Stimulated activated memory B cell treated with anti-CD40 and anti-IgM and Interleukin-4, amounts not matched to agents 10 μg/mL and 1 μg/mL and 100 μg/mL, for 72 hours (primary cell): ENCODE measurements around the gene STARD9.
"Not testable (repeated sequence)": the region's sequence is repeated elsewhere in the genome, so short reads cannot be mapped to it uniquely, and the experiment has no call there.

Experiments
- ATAC-seq: fragments of 150-1000 bp; cut with Tn5 transposase; 2 replicates; pipeline ENCODE4 v1.10.0; 2021
- H3K27ac Mint-ChIP-seq: one replicate; pipeline ENCODE4 v1.8.0; 2022; ENCODE audit warnings: mild to moderate bottlenecking, mixed read lengths
- H3K27me3 Mint-ChIP-seq: one replicate; pipeline ENCODE4 v1.8.0; 2022; ENCODE audit warnings: mixed read lengths
- H3K36me3 Mint-ChIP-seq: one replicate; pipeline ENCODE4 v1.8.0; 2022; ENCODE audit warnings: mixed read lengths
- H3K4me1 Mint-ChIP-seq: one replicate; pipeline ENCODE4 v1.8.0; 2022; ENCODE audit warnings: mixed read lengths
- H3K4me3 Mint-ChIP-seq: one replicate; pipeline ENCODE4 v1.8.0; 2022; ENCODE audit warnings: mild to moderate bottlenecking, moderate library complexity, mixed read lengths
- H3K9me3 Mint-ChIP-seq: one replicate; pipeline ENCODE4 v1.8.0; 2022; ENCODE audit warnings: mixed read lengths

Gene STARD9

GRCh38 chr15:42761813-42762212, 186.4 kb downstream of the STARD9 start:
- not testable (repeated sequence) for H3K4me3 Mint-ChIP-seq, H3K27ac Mint-ChIP-seq, H3K27me3 Mint-ChIP-seq, ATAC-seq, H3K4me1 Mint-ChIP-seq
- peaks cover 68% of the 10 kb centered on the region for H3K36me3 Mint-ChIP-seq
- H3K9me3 Mint-ChIP-seq = peaks cover 37% of the 10 kb centered on the region

- not testable (repeated sequence) for H3K27me3 Mint-ChIP-seq, ATAC-seq, H3K27ac Mint-ChIP-seq, H3K4me3 Mint-ChIP-seq, H3K4me1 Mint-ChIP-seq
- H3K36me3 Mint-ChIP-seq = peaks cover 91% of the 10 kb centered on the region
- peaks cover 41% of the 10 kb centered on the region for H3K9me3 Mint-ChIP-seq
Measured at GRCh38 chr15:42764154-42764731, 188.8 kb downstream of the STARD9 start.

DNA sequence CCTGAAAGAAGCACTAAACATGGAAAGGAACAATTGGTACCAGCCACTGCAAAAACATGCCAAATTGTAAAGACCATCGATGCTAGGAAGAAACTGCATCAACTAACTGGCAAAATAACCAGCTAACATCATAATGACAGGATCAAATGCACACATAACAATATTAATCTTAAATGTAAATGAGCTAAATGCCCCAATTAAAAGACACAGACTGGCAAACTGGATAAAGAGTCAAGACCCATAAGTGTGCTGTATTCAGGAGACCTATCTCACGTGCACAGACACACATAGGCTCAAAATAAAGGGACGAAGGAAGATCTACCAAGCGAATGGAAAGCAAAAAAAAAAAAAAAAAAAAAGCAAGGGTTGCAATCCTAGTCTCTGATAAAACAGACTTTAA, 190.7 kb downstream of the STARD9 start:
- not testable (repeated sequence) for H3K27ac Mint-ChIP-seq, H3K4me3 Mint-ChIP-seq, H3K27me3 Mint-ChIP-seq, H3K4me1 Mint-ChIP-seq, ATAC-seq
- Mint-ChIP-seq H3K36me3 (peaks cover 95% of the 10 kb centered on the region), H3K9me3 (peaks cover 30% of the 10 kb centered on the region)
